T-helper 9 cell (primary cell): ENCODE results near the gene IL9R.
"Not testable (repeated sequence)": the region's sequence is repeated elsewhere in the genome, so short reads cannot be mapped to it uniquely, and the experiment has no call there.

Experiments
- DNase-seq: peaks from one replicate; pipeline ENCODE4 v3.0.0-alpha.2; 2020
- total RNA-seq, 2 donors: gene quantifications; one replicate each; lab custom pipeline; 2026; lab: John Stamatoyannopoulos, UW

Gene IL9R
- total RNA-seq: 0 to 5.1 reads per million in 2 donors

- DNase-seq: no peak
These were observed at the start of gene IL9R for GRCh38 chrX:155997436-155997835. Gene IL9R (plus strand): TSS chrX:155997696. CDS start chrX:155997760, 64 bp downstream.

GRCh38 chrX:155949098-155949497 lies 48.4 kb upstream of the IL9R start:
- DNase-seq: no peak

- no peak for DNase-seq
These were observed 46.2 kb upstream of the IL9R start for GRCh38 chrX:155951237-155951789.

- no peak for DNase-seq
These were observed 44.4 kb upstream of the IL9R start for GRCh38 chrX:155953055-155953454.

GRCh38 chrX:155954793-155955192 lies 42.7 kb upstream of the IL9R start:
- DNase-seq: no peak

- DNase-seq: no peak
These were observed 41.4 kb upstream of the IL9R start for GRCh38 chrX:155956099-155956498.

GRCh38 chrX:155956649-155957048 lies 40.8 kb upstream of the IL9R start:
- DNase-seq: no peak

- DNase-seq: no peak
These were observed 39.7 kb upstream of the IL9R start for GRCh38 chrX:155957843-155958242.

GRCh38 chrX:155959018-155959587 lies 38.4 kb upstream of the IL9R start:
- DNase-seq: no peak

- DNase-seq: no peak
These were observed 34.6 kb upstream of the IL9R start for GRCh38 chrX:155962906-155963305.

- DNase-seq: no peak
These were observed 30.6 kb upstream of the IL9R start for GRCh38 chrX:155966876-155967275.

GRCh38 chrX:155967653-155968325 lies 29.7 kb upstream of the IL9R start:
- DNase-seq: no peak

GRCh38 chrX:155968326-155968661 lies 29.2 kb upstream of the IL9R start:
- DNase-seq: no peak

- no peak for DNase-seq
These were observed 28.7 kb upstream of the IL9R start for GRCh38 chrX:155968791-155969190.

- not testable (repeated sequence) for DNase-seq
These were observed 25.8 kb upstream of the IL9R start for GRCh38 chrX:155971658-155972057.

- DNase-seq: not testable (repeated sequence)
These were observed 25.3 kb upstream of the IL9R start for GRCh38 chrX:155972241-155972640.

- DNase-seq: no peak
These were observed 14.2 kb upstream of the IL9R start for GRCh38 chrX:155983326-155983725.

- DNase-seq: no peak
These were observed 12.3 kb upstream of the IL9R start for GRCh38 chrX:155985208-155985607.

GRCh38 chrX:155986995-155987394 lies 10.5 kb upstream of the IL9R start:
- DNase-seq: not testable (repeated sequence)

- no peak for DNase-seq
These were observed 8.6 kb upstream of the IL9R start for GRCh38 chrX:155988859-155989258.

GRCh38 chrX:155993421-155993820 lies 4.1 kb upstream of the IL9R start:
- no peak for DNase-seq

- no peak for DNase-seq
These were observed 2.1 kb upstream of the IL9R start for GRCh38 chrX:155995321-155995875.

- no peak for DNase-seq
These were observed 620 bp downstream of the IL9R start for GRCh38 chrX:155998116-155998515.
